Epidermal melanocyte (primary cell): ENCODE measurements around the gene CCDC32.

Source experiments
- DNase-seq: peaks from one replicate; pipeline ENCODE4 v3.0.0; 2011; ENCODE audit warnings: low spot score; ENCODE audit not compliant: insufficient read length

The CCDC32 gene

GRCh38 chr15:40513609-40514008 is 51.2 kb downstream of the CCDC32 start:
- DNase-seq, result no peak

DNA sequence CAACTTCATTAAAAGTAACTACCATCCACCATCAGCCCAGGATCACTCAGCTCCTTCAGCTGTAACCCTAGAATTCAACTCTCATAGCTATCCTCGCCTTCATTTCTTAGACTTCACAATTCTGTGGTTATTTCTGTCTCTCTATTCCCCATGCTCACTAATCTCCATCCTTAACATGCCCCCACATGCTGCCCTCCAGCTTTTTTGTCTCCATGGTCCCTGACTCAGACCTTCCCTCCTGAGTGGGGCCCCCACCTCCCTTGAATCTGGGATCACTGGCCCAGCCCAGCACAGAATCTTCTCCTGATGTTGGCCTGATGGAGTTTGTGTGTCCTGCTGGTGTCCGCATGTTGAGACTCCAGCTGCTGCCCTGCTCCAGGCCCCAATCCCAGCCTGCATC is 52.4 kb downstream of the CCDC32 start:
- DNase-seq, result no peak

GRCh38 chr15:40511472-40512133 is 53.2 kb downstream of the CCDC32 start:
- DNase-seq, result peak; percentile 39

DNA sequence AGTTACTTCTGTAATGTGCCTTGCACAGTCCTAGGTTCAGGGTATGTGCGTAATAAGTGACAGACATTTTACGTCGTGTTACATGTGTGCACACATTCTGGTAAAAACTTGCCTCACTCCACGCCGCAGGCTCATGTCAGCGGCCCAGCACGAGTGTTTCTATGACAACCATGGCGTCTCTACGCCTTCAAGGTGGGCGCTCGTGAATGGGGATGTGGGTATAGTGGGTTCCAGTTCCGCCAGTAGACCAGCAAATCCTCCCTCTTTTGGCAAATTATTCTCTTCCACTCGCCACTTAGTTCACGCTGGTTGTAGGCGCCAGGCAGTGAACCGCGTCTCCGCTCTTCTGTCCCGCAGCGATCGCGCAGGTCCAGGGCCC is 53.8 kb downstream of the CCDC32 start:
- no peak for DNase-seq

GRCh38 chr15:40510201-40510600 is 54.6 kb downstream of the CCDC32 start:
- no peak for DNase-seq

- no peak for DNase-seq
Observed at GRCh38 chr15:40508216-40508615, 56.6 kb downstream of the CCDC32 start.

GRCh38 chr15:40506964-40507571 is 57.8 kb downstream of the CCDC32 start:
- DNase-seq, result peak; percentile 83
